ENCODE data around the gene DNMT3B. TPM values are rescaled to one million over a fixed set of nuclear protein-coding genes. Genes with fewer than 3 reads are reported as not detected.
A peak's percentile ranks its signal among the peaks of the same experiment; 100 is the strongest.

DNMT3B gene
- total and polyA plus RNA-seq, 2 experiments from 2014 or later: 711 to 2,222 TPM

DNA sequence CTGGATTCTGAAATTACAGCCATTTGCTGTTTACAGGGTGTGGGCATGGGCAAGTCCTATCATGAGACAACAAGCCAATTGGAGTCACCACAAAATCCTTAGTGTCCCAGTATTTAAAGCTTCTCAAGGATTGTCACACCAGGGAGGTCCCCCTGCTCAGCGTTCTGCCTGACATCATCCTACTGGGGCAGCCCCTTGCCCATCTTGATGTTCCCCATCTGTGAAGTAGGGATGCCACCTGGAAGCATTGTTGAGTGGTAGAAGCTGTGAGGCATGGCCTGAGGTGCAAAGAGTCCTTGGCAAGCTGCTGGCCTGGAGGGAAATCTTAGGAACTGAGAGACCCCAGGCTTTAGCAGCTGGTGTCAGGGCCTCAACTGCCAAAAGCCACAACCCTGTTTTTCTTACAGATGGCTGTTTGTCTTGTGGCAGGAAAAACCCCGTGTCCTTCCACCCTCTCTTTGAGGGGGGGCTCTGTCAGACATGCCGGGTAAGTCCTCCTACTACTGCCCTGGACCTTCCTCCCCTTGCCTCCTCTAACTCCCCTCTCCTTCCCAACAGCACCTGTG lies 34.3 kb downstream of the DNMT3B start:
- Mint-ChIP-seq H3K36me3 (ENCODE audit: low read depth) (peaks cover 99% of the 10 kb centered on the region), H3K4me1 (peaks cover 44% of the 10 kb centered on the region), H3K27ac (peak overlapping the region; percentile 81; the same call in 1 of the 2 replicates), H3K9me3 (peaks cover 3% of the 10 kb centered on the region; the same call in 2 of the 3 replicates), H3K4me3 (no peak overlapping the region), H3K27me3 (ENCODE audit: insufficient read depth, low read depth, poor library complexity) (peaks cover 75% of the 10 kb centered on the region)
- DNase-seq (ENCODE audit: low spot score) (no peak), ATAC-seq (no peak)
- H3K4me1 ChIP-seq (ENCODE audit: insufficient read depth): peaks cover 88% of the 10 kb centered on the region
- no peaks in the 10 kb centered on the region; the same call in 1 of the 2 replicates for H3K9me2 ChIP-seq (ENCODE audit: insufficient read depth)
- H3F3A ChIP-seq (replicated peaks; ENCODE audit: low read depth): peaks cover 100% of the 10 kb centered on the region
- no peak for TF ChIP-seq NANOG (IDR thresholded peaks at IDR 0.05; ENCODE audit: borderline replicate concordance)
- TF ChIP-seq POLR2AphosphoS5 (IDR thresholded peaks at IDR 0.05; ENCODE audit: low read depth): peak; percentile 56; the same call in 1 of the 2 replicates
- no peak for TF ChIP-seq STAT1 (IDR thresholded peaks at IDR 0.05; ENCODE audit: unreplicated experiment)
- TF ChIP-seq, protein P1, sequence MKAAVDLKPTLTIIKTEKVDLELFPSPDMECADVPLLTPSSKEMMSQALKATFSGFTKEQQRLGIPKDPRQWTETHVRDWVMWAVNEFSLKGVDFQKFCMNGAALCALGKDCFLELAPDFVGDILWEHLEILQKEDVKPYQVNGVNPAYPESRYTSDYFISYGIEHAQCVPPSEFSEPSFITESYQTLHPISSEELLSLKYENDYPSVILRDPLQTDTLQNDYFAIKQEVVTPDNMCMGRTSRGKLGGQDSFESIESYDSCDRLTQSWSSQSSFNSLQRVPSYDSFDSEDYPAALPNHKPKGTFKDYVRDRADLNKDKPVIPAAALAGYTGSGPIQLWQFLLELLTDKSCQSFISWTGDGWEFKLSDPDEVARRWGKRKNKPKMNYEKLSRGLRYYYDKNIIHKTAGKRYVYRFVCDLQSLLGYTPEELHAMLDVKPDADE (IDR thresholded peaks at IDR 0.05): no peak
- TF ChIP-seq, protein P2, sequence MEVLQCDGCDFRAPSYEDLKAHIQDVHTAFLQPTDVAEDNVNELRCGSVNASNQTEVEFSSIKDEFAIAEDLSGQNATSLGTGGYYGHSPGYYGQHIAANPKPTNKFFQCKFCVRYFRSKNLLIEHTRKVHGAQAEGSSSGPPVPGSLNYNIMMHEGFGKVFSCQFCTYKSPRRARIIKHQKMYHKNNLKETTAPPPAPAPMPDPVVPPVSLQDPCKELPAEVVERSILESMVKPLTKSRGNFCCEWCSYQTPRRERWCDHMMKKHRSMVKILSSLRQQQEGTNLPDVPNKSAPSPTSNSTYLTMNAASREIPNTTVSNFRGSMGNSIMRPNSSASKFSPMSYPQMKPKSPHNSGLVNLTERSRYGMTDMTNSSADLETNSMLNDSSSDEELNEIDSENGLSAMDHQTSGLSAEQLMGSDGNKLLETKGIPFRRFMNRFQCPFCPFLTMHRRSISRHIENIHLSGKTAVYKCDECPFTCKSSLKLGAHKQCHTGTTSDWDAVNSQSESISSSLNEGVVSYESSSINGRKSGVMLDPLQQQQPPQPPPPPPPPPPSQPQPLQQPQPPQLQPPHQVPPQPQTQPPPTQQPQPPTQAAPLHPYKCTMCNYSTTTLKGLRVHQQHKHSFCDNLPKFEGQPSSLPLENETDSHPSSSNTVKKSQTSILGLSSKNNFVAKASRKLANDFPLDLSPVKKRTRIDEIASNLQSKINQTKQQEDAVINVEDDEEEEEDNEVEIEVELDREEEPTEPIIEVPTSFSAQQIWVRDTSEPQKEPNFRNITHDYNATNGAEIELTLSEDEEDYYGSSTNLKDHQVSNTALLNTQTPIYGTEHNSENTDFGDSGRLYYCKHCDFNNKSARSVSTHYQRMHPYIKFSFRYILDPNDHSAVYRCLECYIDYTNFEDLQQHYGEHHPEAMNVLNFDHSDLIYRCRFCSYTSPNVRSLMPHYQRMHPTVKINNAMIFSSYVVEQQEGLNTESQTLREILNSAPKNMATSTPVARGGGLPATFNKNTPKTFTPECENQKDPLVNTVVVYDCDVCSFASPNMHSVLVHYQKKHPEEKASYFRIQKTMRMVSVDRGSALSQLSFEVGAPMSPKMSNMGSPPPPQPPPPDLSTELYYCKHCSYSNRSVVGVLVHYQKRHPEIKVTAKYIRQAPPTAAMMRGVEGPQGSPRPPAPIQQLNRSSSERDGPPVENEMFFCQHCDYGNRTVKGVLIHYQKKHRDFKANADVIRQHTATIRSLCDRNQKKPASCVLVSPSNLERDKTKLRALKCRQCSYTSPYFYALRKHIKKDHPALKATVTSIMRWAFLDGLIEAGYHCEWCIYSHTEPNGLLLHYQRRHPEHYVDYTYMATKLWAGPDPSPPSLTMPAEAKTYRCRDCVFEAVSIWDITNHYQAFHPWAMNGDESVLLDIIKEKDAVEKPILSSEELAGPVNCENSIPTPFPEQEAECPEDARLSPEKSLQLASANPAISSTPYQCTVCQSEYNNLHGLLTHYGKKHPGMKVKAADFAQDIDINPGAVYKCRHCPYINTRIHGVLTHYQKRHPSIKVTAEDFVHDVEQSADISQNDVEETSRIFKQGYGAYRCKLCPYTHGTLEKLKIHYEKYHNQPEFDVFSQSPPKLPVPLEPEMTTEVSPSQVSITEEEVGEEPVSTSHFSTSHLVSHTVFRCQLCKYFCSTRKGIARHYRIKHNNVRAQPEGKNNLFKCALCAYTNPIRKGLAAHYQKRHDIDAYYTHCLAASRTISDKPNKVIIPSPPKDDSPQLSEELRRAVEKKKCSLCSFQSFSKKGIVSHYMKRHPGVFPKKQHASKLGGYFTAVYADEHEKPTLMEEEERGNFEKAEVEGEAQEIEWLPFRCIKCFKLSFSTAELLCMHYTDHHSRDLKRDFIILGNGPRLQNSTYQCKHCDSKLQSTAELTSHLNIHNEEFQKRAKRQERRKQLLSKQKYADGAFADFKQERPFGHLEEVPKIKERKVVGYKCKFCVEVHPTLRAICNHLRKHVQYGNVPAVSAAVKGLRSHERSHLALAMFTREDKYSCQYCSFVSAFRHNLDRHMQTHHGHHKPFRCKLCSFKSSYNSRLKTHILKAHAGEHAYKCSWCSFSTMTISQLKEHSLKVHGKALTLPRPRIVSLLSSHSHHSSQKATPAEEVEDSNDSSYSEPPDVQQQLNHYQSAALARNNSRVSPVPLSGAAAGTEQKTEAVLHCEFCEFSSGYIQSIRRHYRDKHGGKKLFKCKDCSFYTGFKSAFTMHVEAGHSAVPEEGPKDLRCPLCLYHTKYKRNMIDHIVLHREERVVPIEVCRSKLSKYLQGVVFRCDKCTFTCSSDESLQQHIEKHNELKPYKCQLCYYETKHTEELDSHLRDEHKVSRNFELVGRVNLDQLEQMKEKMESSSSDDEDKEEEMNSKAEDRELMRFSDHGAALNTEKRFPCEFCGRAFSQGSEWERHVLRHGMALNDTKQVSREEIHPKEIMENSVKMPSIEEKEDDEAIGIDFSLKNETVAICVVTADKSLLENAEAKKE (CRISPR knock-in tag; IDR thresholded peaks at IDR 0.05): no peak
- H3K27ac ChIP-seq (ENCODE audit: low read depth): peak overlapping the region; percentile 92
- no peak overlapping the region for H2AFZ ChIP-seq
- H4K20me1 ChIP-seq (replicated peaks; ENCODE audit: insufficient read depth): peaks cover 100% of the 10 kb centered on the region
- no peak overlapping the region for H3K4me3 ChIP-seq
- no peaks in the 10 kb centered on the region for H3K27me3 ChIP-seq (ENCODE audit: insufficient read depth)
- peaks cover 100% of the 10 kb centered on the region for H3K36me3 ChIP-seq (ENCODE audit: insufficient read depth)
- H3K79me2 ChIP-seq (replicated peaks; ENCODE audit: insufficient read depth): peaks cover 97% of the 10 kb centered on the region
- no peak overlapping the region for H3K4me2 ChIP-seq

All from GM23338 (cell line).